G401 (cell line): ENCODE measurements around the gene HCN1. TPM values are rescaled to one million over a fixed set of nuclear protein-coding genes. Genes with fewer than 3 reads are reported as not detected.

Experiments used
- DNase-seq: peaks from one replicate; pipeline ENCODE4 v3.0.0-alpha.2; 2015; ENCODE audit warnings: low spot score
- in situ Hi-C: cut with HindIII; loops from 2 replicates; pipeline ENCODE4 v1.10.0; 2016; ENCODE audit warnings: low sequenced_read_pairs, mixed read lengths
- total RNA-seq: library from RNA; depleted of rRNA; stranded (reverse); fragments of >200 nt; shearing (Covaris generic); gene quantifications from 2 replicates; pipeline ENCODE4 v1.2.3, GENCODE V29; 2014

The HCN1 gene
- total RNA-seq, 1 experiment from 2014 or later: not detected

GRCh38 chr5:45205403-45205961 is 490.7 kb downstream of the HCN1 start:
- no peak for DNase-seq
- in situ Hi-C loops: no loop called here
